Skin of body (tissue), 2 donors: Measurements from ENCODE around the gene CLIP2. TPM values are rescaled to one million over a fixed set of nuclear protein-coding genes. Genes with fewer than 3 reads are reported as not detected.

Experiments
- DNase-seq: peaks from one replicate; lab custom pipeline; 2025; lab: John Stamatoyannopoulos, UW
- total RNA-seq: library from RNA; depleted of rRNA; stranded (reverse); fragments of >200 nt; gene quantifications from one replicate; pipeline ENCODE4 v1.2.3, GENCODE V29; 2014

Gene CLIP2
- total RNA-seq, 1 donor from 2014 or later, result 19.3 TPM

- DNase-seq, result no peak
Observed at GRCh38 chr7:74271742-74272141, 17.5 kb upstream of the CLIP2 start.

- DNase-seq, result peak; percentile 74
Observed at GRCh38 chr7:74272305-74273038, 16.7 kb upstream of the CLIP2 start.

- DNase-seq, result no peak
Observed at GRCh38 chr7:74275401-74275881, 13.8 kb upstream of the CLIP2 start.

- no peak for DNase-seq
Observed at GRCh38 chr7:74277636-74278035, 11.6 kb upstream of the CLIP2 start.

- no peak for DNase-seq
Observed at GRCh38 chr7:74280985-74281384, 8.2 kb upstream of the CLIP2 start.

- no peak for DNase-seq
Observed at GRCh38 chr7:74282748-74283459, 6.3 kb upstream of the CLIP2 start.

- DNase-seq, result no peak
Observed at GRCh38 chr7:74283858-74284447, 5.3 kb upstream of the CLIP2 start.

- no peak for DNase-seq
Observed at GRCh38 chr7:74284781-74285259, 4.4 kb upstream of the CLIP2 start.

- no peak for DNase-seq
Observed at GRCh38 chr7:74286131-74286530, 3.1 kb upstream of the CLIP2 start.

- no peak for DNase-seq
Observed at GRCh38 chr7:74287303-74288033, 1.7 kb upstream of the CLIP2 start.

GRCh38 chr7:74288034-74288881 is 949 bp upstream of the CLIP2 start:
- no peak for DNase-seq

- DNase-seq, result no peak
Observed at GRCh38 chr7:74289659-74290552, 699 bp downstream of the CLIP2 start.

- no peak for DNase-seq
Observed at GRCh38 chr7:74290553-74290950, 1.3 kb downstream of the CLIP2 start.

GRCh38 chr7:74290981-74291441 is 1.8 kb downstream of the CLIP2 start:
- DNase-seq, result no peak

GRCh38 chr7:74291535-74291934 is 2.3 kb downstream of the CLIP2 start:
- DNase-seq, result no peak

GRCh38 chr7:74292757-74293576 is 3.8 kb downstream of the CLIP2 start:
- no peak for DNase-seq

- DNase-seq, result no peak
Observed at GRCh38 chr7:74293577-74293908, 4.3 kb downstream of the CLIP2 start.

GRCh38 chr7:74294191-74294998 is 5.2 kb downstream of the CLIP2 start:
- peak; percentile 64 for DNase-seq
